Right atrium auricular region (tissue), 2 donors: Measurements from ENCODE around the gene EFR3B. TPM values are rescaled to one million over a fixed set of nuclear protein-coding genes. Genes with fewer than 3 reads are reported as not detected.
A peak's percentile ranks its signal among the peaks of the same experiment; 100 is the strongest.
"Not testable (repeated sequence)": the region's sequence is repeated elsewhere in the genome, so short reads cannot be mapped to it uniquely, and the experiment has no call there.

Experiments
- DNase-seq: peaks from one replicate; pipeline ENCODE4 v3.0.0-alpha.2; 2019; ENCODE audit warnings: low spot score
- H3K27ac ChIP-seq, 2 donors: fragments of 200-600 bp; sonication (generic); 1 replicate in 1 of 2; 2 replicates in 1 of 2; pipeline ENCODE4 v1.5.1; 2016 to 2019
- H3K27me3 ChIP-seq, 2 donors: fragments of 200-600 bp; sonication (generic); one replicate each; pipeline versions ENCODE4 v1.5.1 to v1.6.0; 2017 to 2019
- H3K36me3 ChIP-seq: fragments of 200-600 bp; sonication (generic); one replicate; pipeline ENCODE4 v1.5.1; 2016
- H3K4me1 ChIP-seq, 2 donors: fragments of 200-600 bp; sonication (generic); one replicate each; pipeline versions ENCODE4 v1.5.1 to v1.6.0; 2017 to 2019
- H3K4me3 ChIP-seq, 2 donors: fragments of 200-600 bp; sonication (generic); 1 replicate in 1 of 2; 2 replicates in 1 of 2; pipeline ENCODE4 v1.5.1; 2017 to 2019; ENCODE audit warnings: mild to moderate bottlenecking in 1 of 2, moderate library complexity in 1 of 2
- H3K9me3 ChIP-seq, 2 donors: fragments of 200-600 bp; sonication (generic); one replicate each; pipeline ENCODE4 v1.5.1; 2019
- CTCF ChIP-seq, 2 donors: fragments of 200-600 bp; sonication (generic); IDR thresholded peaks; one replicate each; pipeline ENCODE4 v1.5.1; 2019; ENCODE audit warnings: antibody characterized with exemption in 2 of 2
- total RNA-seq, 2 donors: library from RNA; depleted of rRNA; stranded (reverse); fragments of >200 nt; gene quantifications; one replicate each; pipeline ENCODE4 v1.1.0, GENCODE V29; 2016

The EFR3B gene
- total RNA-seq, 2 donors from 2014 or later, result 2.6 to 10.8 TPM

DNA sequence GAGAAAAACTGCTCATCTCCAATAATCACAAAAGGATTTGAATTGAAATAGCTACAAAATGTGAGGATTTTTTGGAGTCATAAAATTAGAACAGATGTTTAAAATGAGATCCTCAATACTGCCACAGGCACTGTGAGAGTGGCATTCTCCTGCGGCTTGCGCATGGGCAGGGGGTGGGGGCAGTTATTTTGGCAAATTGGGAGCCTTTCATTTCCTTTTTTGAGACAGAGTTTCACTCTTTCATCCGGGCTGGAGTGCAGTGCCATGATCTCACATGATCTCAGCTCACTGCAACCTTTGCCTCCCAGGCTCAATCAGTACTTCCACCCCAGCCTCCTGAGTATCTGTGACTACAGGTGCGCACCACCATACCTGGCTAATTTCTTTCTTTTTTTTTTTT is 84.1 kb downstream of the EFR3B start:
- H3K9me3 ChIP-seq, result no peaks in the 10 kb centered on the region
- H3K4me3 ChIP-seq, result no peak overlapping the region
- H3K4me1 ChIP-seq, result no peaks in the 10 kb centered on the region
- no peak overlapping the region for H3K27ac ChIP-seq
- H3K36me3 ChIP-seq, result no peaks in the 10 kb centered on the region
- DNase-seq, result no peak
- no peaks in the 10 kb centered on the region for H3K27me3 ChIP-seq
- TF ChIP-seq CTCF (IDR thresholded peaks at IDR 0.05), result no peak

DNA sequence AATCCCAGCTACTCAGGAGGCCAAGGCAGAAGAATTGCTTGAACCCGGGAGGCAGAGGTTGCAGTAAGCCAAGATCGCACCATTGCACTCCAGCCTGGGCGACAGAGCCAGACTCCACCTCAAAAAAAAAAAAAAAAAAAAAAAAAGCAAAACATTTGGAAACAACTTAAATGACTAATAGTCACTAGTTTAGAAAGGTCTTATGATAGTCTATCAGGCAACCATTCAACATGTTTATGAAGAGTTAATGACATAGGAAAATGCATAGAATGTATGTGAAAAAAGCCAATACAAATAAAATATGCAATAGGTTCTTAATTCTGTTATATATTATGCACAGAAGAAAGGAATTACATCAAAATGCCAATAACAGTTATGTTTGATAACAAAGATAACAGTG is 85.2 kb downstream of the EFR3B start:
- not testable (repeated sequence) for H3K27me3 ChIP-seq, H3K36me3 ChIP-seq, DNase-seq, H3K4me3 ChIP-seq, H3K27ac ChIP-seq, H3K4me1 ChIP-seq, H3K9me3 ChIP-seq

DNA sequence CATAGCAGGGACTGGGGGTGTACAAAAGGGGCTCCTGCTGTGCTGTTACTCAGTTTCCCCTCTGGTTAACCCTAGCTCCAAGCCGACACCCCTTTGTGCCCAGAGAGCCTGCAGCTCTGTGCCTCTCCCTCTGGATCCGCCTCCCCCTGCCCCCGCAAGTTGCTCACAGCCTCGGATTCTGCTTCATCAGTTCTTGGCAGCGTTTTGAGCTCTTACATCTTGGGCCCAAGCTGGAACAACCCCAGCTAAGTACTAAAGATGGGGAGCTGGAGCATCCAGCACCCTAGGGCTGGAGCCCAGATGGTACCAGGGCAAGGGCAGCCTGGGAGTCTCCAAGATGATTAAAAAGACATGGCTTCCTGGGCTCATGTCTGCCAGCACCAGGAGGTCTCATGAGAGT is 85.8 kb downstream of the EFR3B start:
- no peak overlapping the region for H3K4me3 ChIP-seq
- no peaks in the 10 kb centered on the region for H3K27me3 ChIP-seq
- no peaks in the 10 kb centered on the region for H3K36me3 ChIP-seq
- peaks cover 0 to 12% of the 10 kb centered on the region in 2 donors for H3K4me1 ChIP-seq
- no peak overlapping the region for H3K27ac ChIP-seq
- H3K9me3 ChIP-seq, result no peaks in the 10 kb centered on the region
- no peak for DNase-seq
- TF ChIP-seq CTCF (IDR thresholded peaks at IDR 0.05), result no peak

DNA sequence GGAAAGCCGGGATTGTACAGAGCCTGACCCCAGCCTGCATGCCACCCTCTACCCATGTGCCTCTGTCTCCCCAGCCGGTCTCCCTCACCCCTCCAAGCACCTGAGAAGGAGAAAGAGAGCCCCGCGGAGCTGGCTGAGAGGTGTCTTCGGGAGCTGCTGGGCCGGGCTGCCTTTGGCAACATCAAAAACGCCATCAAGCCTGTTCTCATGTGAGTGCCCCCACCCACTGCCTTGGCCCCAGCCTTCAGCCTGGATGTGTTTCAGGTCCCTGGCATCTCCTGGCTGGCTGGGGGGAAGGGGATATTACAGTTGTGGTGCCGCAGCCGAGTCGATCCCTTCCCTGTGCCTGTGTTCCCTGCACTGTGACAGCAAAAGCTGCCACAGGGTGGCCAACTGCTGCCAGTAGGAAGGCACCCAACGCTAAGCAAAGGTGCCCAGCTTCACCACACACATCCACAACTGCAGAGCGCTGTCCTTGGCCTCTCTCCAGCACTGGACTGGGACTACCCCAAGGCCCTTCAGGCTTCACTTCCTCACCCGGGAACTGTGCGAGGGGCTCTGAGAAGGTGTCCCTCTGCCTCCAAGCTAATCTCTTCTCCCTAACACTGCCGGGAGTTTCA is 88.1 kb downstream of the EFR3B start:
- Histone ChIP-seq H3K36me3 (no peaks in the 10 kb centered on the region), H3K4me3 (no peak overlapping the region), H3K27me3 (no peaks in the 10 kb centered on the region), H3K27ac (no peak overlapping the region), H3K4me1 (peaks cover 0 to 12% of the 10 kb centered on the region in 2 donors), H3K9me3 (no peaks in the 10 kb centered on the region)
- TF ChIP-seq CTCF (IDR thresholded peaks at IDR 0.05), result no peak
- no peak for DNase-seq

DNA sequence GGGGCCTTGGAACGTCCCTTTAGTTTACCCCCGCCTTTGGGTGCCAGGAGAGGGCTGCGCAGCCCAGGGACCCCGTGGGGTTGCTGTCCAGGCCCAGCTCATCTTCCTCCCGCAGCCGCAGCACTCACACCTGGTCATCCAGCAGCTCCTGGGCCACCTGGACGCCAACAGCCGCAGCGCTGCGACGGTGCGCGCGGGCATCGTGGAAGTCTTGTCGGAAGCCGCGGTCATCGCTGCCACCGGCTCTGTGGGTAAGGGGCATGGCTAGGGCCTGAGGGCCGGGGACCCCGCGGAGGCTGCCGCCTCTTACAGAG is 89.3 kb downstream of the EFR3B start:
- Histone ChIP-seq H3K27ac (no peak overlapping the region), H3K4me3 (peak overlapping the region in 1 of 2 donors; percentile 45), H3K27me3 (no peaks in the 10 kb centered on the region), H3K4me1 (peaks cover 0 to 12% of the 10 kb centered on the region in 2 donors), H3K36me3 (no peaks in the 10 kb centered on the region), H3K9me3 (no peaks in the 10 kb centered on the region)
- no peak for DNase-seq
- TF ChIP-seq CTCF (IDR thresholded peaks at IDR 0.05), result no peak

GRCh38 chr2:25131567-25132298 is 89.9 kb downstream of the EFR3B start:
- peak overlapping the region; percentile 22 to 45 for H3K4me3 ChIP-seq
- H3K36me3 ChIP-seq, result no peaks in the 10 kb centered on the region
- no peak overlapping the region for H3K27ac ChIP-seq
- H3K9me3 ChIP-seq, result no peaks in the 10 kb centered on the region
- DNase-seq, result no peak
- peaks cover 0 to 12% of the 10 kb centered on the region in 2 donors for H3K4me1 ChIP-seq
- H3K27me3 ChIP-seq, result no peaks in the 10 kb centered on the region
- no peak for TF ChIP-seq CTCF (IDR thresholded peaks at IDR 0.05)
